SK-N-SH (cell line): ENCODE measurements around the gene CBLB. TPM values are rescaled to one million over a fixed set of nuclear protein-coding genes. Genes with fewer than 3 reads are reported as not detected.

Source experiments
- CTCF ChIA-PET: fragments of 300-600, 350-600 bp; formaldehyde crosslinking; extraction: SDS; loops from one replicate; lab custom pipeline; 2021; lab: Yijun Ruan, JAX
- POLR2A ChIA-PET: fragments of 350-600 bp; sonication (Branson Sonifier 250); formaldehyde crosslinking; extraction: SDS; loops from one replicate; lab custom pipeline; 2020; ENCODE audit warnings: antibody characterized with exemption, inconsistent platforms; lab: Yijun Ruan, JAX
- DNase-seq: peaks from one replicate; pipeline ENCODE4 v3.0.0; 2012
- H2AFZ ChIP-seq: fragments of 200-600 bp; sonication (generic); 2 replicates; pipeline ENCODE4 v1.8.1; 2016; ENCODE audit warnings: antibody characterized with exemption, mild to moderate bottlenecking, low read depth
- H3F3A ChIP-seq: fragments of 200-600 bp; sonication (generic); replicated peaks from 2 replicates; pipeline ENCODE3; 2016; ENCODE audit warnings: antibody characterized with exemption, mild to moderate bottlenecking; ENCODE audit not compliant: insufficient read depth
- H3K27ac ChIP-seq, 2 experiments: fragments of 200-500 bp in 1 of 2; fragments of 200-600 bp in 1 of 2; sonication (Bioruptor generic) in 1 of 2; sonication (generic), shearing (Covaris generic) in 1 of 2; 2 replicates each; pipeline versions ENCODE4 v1.5.1 to v1.6.1; 2014 to 2016; ENCODE audit warnings: low read depth in 2 of 2, inconsistent platforms in 1 of 2, low read length in 1 of 2, mild to moderate bottlenecking in 1 of 2, mixed read lengths in 1 of 2
- H3K27me3 ChIP-seq: fragments of 200-600 bp; sonication (generic), shearing (Covaris generic); 2 replicates; pipeline ENCODE4 v1.6.1; 2016; ENCODE audit warnings: mixed run types; ENCODE audit not compliant: insufficient read depth
- H3K36me3 ChIP-seq, 2 experiments: fragments of 200-500 bp in 1 of 2; fragments of 200-600 bp in 1 of 2; sonication (Bioruptor generic) in 1 of 2; sonication (generic) in 1 of 2; replicated peaks in 1 of 2; 2 replicates each; pipeline versions ENCODE3 to v1.5.1; 2014 to 2016; ENCODE audit warnings: low read length in 1 of 2, mild to moderate bottlenecking in 1 of 2; ENCODE audit not compliant: insufficient read depth in 2 of 2, control insufficient read depth in 1 of 2
- H3K4me1 ChIP-seq, 2 experiments: fragments of 200-500 bp in 1 of 2; fragments of 200-600 bp in 1 of 2; sonication (Bioruptor generic) in 1 of 2; sonication (generic), shearing (Covaris generic) in 1 of 2; 2 replicates each; pipeline versions ENCODE4 v1.5.1 to v1.6.1; 2014 to 2016; ENCODE audit warnings: low read depth in 1 of 2, low read length in 1 of 2, mixed run types in 1 of 2; ENCODE audit not compliant: insufficient read depth in 2 of 2, control insufficient read depth in 1 of 2
- H3K4me2 ChIP-seq: fragments of 200-600 bp; sonication (generic), shearing (Covaris generic); 2 replicates; pipeline ENCODE4 v1.6.1; 2017; ENCODE audit warnings: mixed run types
- H3K4me3 ChIP-seq, 2 experiments: fragments of 200-500 bp in 1 of 2; fragments of 200-600 bp in 1 of 2; sonication (Bioruptor generic) in 1 of 2; sonication (generic), shearing (Covaris generic) in 1 of 2; 2 replicates each; pipeline versions ENCODE4 v1.5.1 to v1.8.1; 2014 to 2016; ENCODE audit warnings: low read depth in 2 of 2, inconsistent platforms in 1 of 2, low read length in 1 of 2, mild to moderate bottlenecking in 1 of 2, mixed read lengths in 1 of 2, moderate library complexity in 1 of 2
- H3K79me2 ChIP-seq: fragments of 200-600 bp; sonication (generic); 2 replicates; pipeline ENCODE4 v1.8.1; 2017; ENCODE audit warnings: mild to moderate bottlenecking; ENCODE audit not compliant: insufficient read depth
- H3K9ac ChIP-seq: fragments of 200-600 bp; sonication (generic); 2 replicates; pipeline ENCODE4 v1.6.1; 2017; ENCODE audit warnings: mixed run types
- H3K9me2 ChIP-seq: fragments of 200-600 bp; sonication (generic); 2 replicates; pipeline ENCODE4 v1.6.1; 2017; ENCODE audit warnings: mixed run types
- H3K9me3 ChIP-seq: fragments of 200-600 bp; sonication (generic); 2 replicates; pipeline ENCODE4 v1.6.1; 2017; ENCODE audit warnings: mixed run types, mild to moderate bottlenecking, moderate library complexity
- H4K20me1 ChIP-seq: fragments of 200-600 bp; sonication (generic); 2 replicates; pipeline ENCODE4 v1.6.1; 2017; ENCODE audit warnings: mild to moderate bottlenecking, mixed run types; ENCODE audit not compliant: insufficient read depth
- CTCF ChIP-seq: fragments of 200-600 bp; sonication (generic); IDR thresholded peaks from 2 replicates; pipeline ENCODE4 v1.6.1; 2017; ENCODE audit warnings: antibody characterized with exemption, mild to moderate bottlenecking, moderate library complexity
- ELF1 ChIP-seq: IDR thresholded peaks from 2 replicates; pipeline ENCODE4 v1.4.0; 2012
- EP300 ChIP-seq, 2 experiments: IDR thresholded peaks; 2 replicates each; pipeline versions ENCODE4 v1.4.0 to v1.6.1; 2012; ENCODE audit warnings: borderline replicate concordance in 1 of 2, low read depth in 1 of 2, low read length in 1 of 2
- FOXM1 ChIP-seq: IDR thresholded peaks from 2 replicates; pipeline ENCODE4 v1.4.0; 2012; ENCODE audit warnings: low read depth, mild to moderate bottlenecking
- GATA2 ChIP-seq: sonication (generic); formaldehyde crosslinking; IDR thresholded peaks from 2 replicates; pipeline ENCODE4 v1.5.0; 2020; ENCODE audit warnings: mild to moderate bottlenecking, missing genetic modification reagents
- IRF3 ChIP-seq: fragments of 150-350 bp; IDR thresholded peaks from 2 replicates; pipeline ENCODE4 v1.6.1; 2016; ENCODE audit warnings: mild to moderate bottlenecking, low read depth, low read length
- JUND ChIP-seq: IDR thresholded peaks from 2 replicates; pipeline ENCODE4 v1.4.0; 2012
- MEF2A ChIP-seq: IDR thresholded peaks from 2 replicates; pipeline ENCODE4 v1.4.0; 2012; ENCODE audit warnings: low read depth, borderline replicate concordance
- MXI1 ChIP-seq: IDR thresholded peaks from 2 replicates; pipeline ENCODE4 v1.6.1; 2012; ENCODE audit warnings: mild to moderate bottlenecking, low read depth, low read length, improper control_type of control experiment
- PBX3 ChIP-seq: IDR thresholded peaks from 2 replicates; pipeline ENCODE4; 2012
- RCOR1 ChIP-seq: fragments of 150-350 bp; IDR thresholded peaks from 2 replicates; pipeline ENCODE4 v1.6.1; 2017; ENCODE audit warnings: antibody characterized with exemption, low read length
- REST ChIP-seq: IDR thresholded peaks from 2 replicates; pipeline ENCODE4 v1.6.1; 2012; ENCODE audit warnings: mild to moderate bottlenecking, low read depth, low read length, moderate library complexity
- TAF1 ChIP-seq: IDR thresholded peaks from 2 replicates; pipeline ENCODE4 v1.6.1; 2012; ENCODE audit warnings: low read depth, mild to moderate bottlenecking, low read length, moderate library complexity, borderline replicate concordance
- TCF12 ChIP-seq: IDR thresholded peaks from 2 replicates; pipeline ENCODE4 v1.4.0; 2012
- TEAD4 ChIP-seq: IDR thresholded peaks from 2 replicates; pipeline ENCODE4 v1.4.0; 2012; ENCODE audit warnings: mild to moderate bottlenecking, borderline replicate concordance; ENCODE audit not compliant: insufficient read depth
- USF1 ChIP-seq: IDR thresholded peaks from 2 replicates; pipeline ENCODE4 v1.4.0; 2012; ENCODE audit warnings: low read depth, borderline replicate concordance
- USF2 ChIP-seq: fragments of 150-350 bp; IDR thresholded peaks from 2 replicates; pipeline ENCODE4 v1.6.1; 2017; ENCODE audit warnings: antibody characterized with exemption, low read length, low read depth, borderline replicate concordance
- ZBTB33 ChIP-seq: IDR thresholded peaks from 2 replicates; pipeline ENCODE4 v1.4.0; 2012; ENCODE audit warnings: low read depth, borderline replicate concordance
- WGBS: methylation state at CpG from one replicate; pipeline ENCODE4 v1.1.6; 2017; ENCODE audit warnings: low lambda C conversion rate; 5-methylcytosine and 5-hydroxymethylcytosine counted together
- polyA plus RNA-seq, 3 experiments: library from polyadenylated mRNA; depleted of rRNA; stranded (reverse); fragments of >200 nt; gene quantifications; 2 replicates each; pipeline ENCODE4 v1.2.3, GENCODE V29; 2012

CBLB gene
- polyA plus RNA-seq, 1 of the 3 experiments (the other 2 are of a cell fraction): 4.4 TPM

- peak; percentile 24 for DNase-seq
- ChIA-PET POLR2A (no interaction called here), CTCF (interaction anchor here (0.6 to 1.0 kb wide), 2 partner anchors 12 to 70 kb away, joined by 3 to 4 read pairs; no protein-coding TSS in a partner anchor)
- Histone ChIP-seq H3F3A (peaks cover 8% of the 10 kb centered on the region), H3K9me2 (no peaks in the 10 kb centered on the region), H3K9ac (no peak overlapping the region), H3K4me2 (peak overlapping the region; percentile 6; the same call in 1 of the 2 replicates), H3K9me3 (no peaks in the 10 kb centered on the region), H4K20me1 (no peaks in the 10 kb centered on the region), H3K4me1 (peaks cover 8 to 18% of the 10 kb centered on the region in 2 experiments; a peak in 3 of 4 replicates), H3K27me3 (no peaks in the 10 kb centered on the region), H3K4me3 (no peak overlapping the region), H3K79me2 (peaks cover 58% of the 10 kb centered on the region), H2AFZ (no peak overlapping the region), H3K36me3 (peaks cover 0 to 18% of the 10 kb centered on the region in 2 experiments), H3K27ac (peak overlapping the region; percentile 43 to 50; a peak in 3 of 4 replicates)
- WGBS: 24% methylated on average over 1 of the region's 1 CpG
- peak; percentile 22; the same call in 1 of the 2 replicates for TF ChIP-seq JUND
- TF ChIP-seq USF1: no peak
- peak; percentile 19; the same call in 1 of the 2 replicates for TF ChIP-seq PBX3
- no peak for TF ChIP-seq REST
- no peak for TF ChIP-seq IRF3
- TF ChIP-seq ELF1: no peak
- TF ChIP-seq CTCF: no peak
- peak; percentile 83 for TF ChIP-seq TCF12
- TF ChIP-seq EP300 (IDR thresholded peaks at IDR 0.05; ENCODE audit: borderline replicate concordance in 1 of 2, low read depth in 1 of 2, low read length in 1 of 2): peak in 1 of 2 experiments; percentile 75; a peak in 3 of 4 replicates
- 0 out of 2 replicates have a peak, but pooled peaks have one; percentile 22 for TF ChIP-seq MEF2A
- TF ChIP-seq TEAD4: no peak
- TF ChIP-seq ZBTB33: no peak
- TF ChIP-seq RCOR1: 0 out of 2 replicates have a peak, but pooled peaks have one; percentile 39
- no peak for TF ChIP-seq TAF1
- TF ChIP-seq USF2: no peak
- no peak for TF ChIP-seq MXI1
- TF ChIP-seq GATA2 (CRISPR knock-in tag): peak; percentile 73
- TF ChIP-seq FOXM1: no peak
Measured at GRCh38 chr3:105798381-105798934, 70.4 kb downstream of the CBLB start.
